Astrocyte of the spinal cord (primary cell): ENCODE data around the gene MPI.
A peak's percentile ranks its signal among the peaks of the same experiment; 100 is the strongest.

Experiments used
- DNase-seq: peaks from one replicate; pipeline ENCODE4 v3.0.0; 2011; ENCODE audit warnings: low read depth, low spot score
- H3K4me3 ChIP-seq: 2 replicates; pipeline ENCODE4 v1.5.1; 2011; ENCODE audit warnings: low read depth, mild to moderate bottlenecking, low read length, moderate library complexity
- in situ Hi-C: cut with HindIII; loops from 2 replicates; pipeline ENCODE4 v1.10.0; 2017; ENCODE audit warnings: low sequenced_read_pairs
- TF ChIP-seq, protein P1 (sequence below): IDR thresholded peaks from 2 replicates; pipeline ENCODE4 v1.5.1; 2012; ENCODE audit warnings: low read depth, mild to moderate bottlenecking, low read length, inconsistent platforms

The MPI gene

DNA sequence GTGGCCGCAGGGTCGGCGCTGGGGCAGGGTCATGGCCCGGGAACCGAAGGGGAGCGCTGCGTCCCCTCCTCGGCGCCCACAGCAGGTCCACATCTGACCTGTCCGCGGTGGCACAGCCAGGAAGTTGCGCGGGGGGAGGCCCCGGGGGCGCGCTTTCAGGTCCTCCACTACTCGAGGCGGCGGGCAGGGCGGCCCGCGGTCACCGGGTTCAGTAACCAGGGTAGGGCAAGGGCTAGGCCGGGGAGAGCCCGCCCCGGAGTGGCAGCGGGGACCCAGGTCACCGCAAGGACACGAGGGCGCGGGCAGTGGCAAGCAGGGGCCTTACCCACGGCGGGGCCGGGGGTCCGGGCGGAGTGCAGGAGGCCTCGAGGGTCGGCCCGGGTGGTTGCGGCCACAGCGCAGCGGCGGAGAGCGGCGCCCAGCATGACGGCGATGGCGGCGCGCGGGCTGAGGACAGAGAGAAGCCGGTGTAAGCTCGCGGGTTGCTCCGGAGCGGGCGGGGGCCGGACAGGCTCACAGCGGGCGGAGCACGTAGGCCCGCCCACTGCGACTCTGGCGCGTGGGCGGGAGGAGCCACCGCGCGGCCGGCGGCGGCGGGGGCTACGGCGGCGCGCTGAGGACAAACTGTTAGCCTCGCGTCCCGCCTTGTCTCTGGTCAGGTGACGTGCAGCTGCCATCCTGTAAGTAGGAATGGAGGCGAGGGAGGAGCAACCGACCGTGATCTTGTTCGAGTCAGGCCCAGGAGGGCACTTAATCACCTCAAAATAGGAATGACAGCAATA, 47.9 kb downstream of the MPI start, which contains the start of gene COX5A:
Gene COX5A (minus strand): TSS at position 484 of the 782 bp plus-strand sequence. CDS start 59 bp downstream, at position 425.
- TF ChIP-seq, protein P1, sequence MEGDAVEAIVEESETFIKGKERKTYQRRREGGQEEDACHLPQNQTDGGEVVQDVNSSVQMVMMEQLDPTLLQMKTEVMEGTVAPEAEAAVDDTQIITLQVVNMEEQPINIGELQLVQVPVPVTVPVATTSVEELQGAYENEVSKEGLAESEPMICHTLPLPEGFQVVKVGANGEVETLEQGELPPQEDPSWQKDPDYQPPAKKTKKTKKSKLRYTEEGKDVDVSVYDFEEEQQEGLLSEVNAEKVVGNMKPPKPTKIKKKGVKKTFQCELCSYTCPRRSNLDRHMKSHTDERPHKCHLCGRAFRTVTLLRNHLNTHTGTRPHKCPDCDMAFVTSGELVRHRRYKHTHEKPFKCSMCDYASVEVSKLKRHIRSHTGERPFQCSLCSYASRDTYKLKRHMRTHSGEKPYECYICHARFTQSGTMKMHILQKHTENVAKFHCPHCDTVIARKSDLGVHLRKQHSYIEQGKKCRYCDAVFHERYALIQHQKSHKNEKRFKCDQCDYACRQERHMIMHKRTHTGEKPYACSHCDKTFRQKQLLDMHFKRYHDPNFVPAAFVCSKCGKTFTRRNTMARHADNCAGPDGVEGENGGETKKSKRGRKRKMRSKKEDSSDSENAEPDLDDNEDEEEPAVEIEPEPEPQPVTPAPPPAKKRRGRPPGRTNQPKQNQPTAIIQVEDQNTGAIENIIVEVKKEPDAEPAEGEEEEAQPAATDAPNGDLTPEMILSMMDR = no peak
- peak within 1 kb of the TSS; percentile 71 for H3K4me3 ChIP-seq
- in situ Hi-C loops = no loop called here
- peak; percentile 98 for DNase-seq

DNA sequence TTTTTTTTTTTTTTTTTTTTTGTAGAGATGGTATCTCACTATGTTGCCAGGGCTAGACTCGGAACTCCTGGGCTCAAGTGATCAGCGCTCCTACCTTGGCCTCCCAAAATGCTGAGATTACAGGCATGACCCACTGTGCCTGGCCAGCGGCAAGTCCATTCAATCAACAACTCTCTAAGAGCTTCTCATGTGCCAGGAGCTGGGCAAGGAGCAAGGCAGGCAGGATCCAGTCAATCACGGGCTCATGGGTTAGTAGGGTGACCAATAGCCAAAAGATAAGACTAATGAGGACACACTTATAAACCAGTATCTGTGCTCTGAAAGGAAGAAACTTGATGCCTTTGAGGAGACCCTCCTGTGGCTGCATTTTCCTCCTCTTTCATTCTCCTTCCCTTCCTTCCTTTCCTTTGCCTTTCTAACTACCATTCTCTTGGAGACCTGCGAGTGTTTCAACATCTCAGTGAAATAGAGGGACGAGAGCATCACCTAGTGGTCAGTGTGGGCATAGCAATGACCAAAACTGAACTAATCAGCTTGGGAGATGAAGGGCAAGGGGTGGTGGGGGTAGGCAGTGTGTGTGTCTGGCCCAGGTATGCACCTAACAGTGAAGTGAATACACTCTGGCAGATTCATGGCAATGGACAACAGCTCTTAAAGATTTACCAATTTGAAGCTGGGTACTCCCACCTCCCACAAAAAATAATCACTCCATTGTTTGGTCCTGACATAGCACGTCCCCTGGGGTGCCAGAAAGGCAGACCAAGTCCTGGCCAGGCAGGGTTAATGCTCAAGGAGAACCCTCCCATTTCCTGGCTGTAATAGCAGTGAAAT, 60.5 kb downstream of the MPI start:
- no peak overlapping the region for H3K4me3 ChIP-seq
- in situ Hi-C loops = no loop called here
- TF ChIP-seq, protein P1 = peak; percentile 99
- peak; percentile 68 for DNase-seq

DNA sequence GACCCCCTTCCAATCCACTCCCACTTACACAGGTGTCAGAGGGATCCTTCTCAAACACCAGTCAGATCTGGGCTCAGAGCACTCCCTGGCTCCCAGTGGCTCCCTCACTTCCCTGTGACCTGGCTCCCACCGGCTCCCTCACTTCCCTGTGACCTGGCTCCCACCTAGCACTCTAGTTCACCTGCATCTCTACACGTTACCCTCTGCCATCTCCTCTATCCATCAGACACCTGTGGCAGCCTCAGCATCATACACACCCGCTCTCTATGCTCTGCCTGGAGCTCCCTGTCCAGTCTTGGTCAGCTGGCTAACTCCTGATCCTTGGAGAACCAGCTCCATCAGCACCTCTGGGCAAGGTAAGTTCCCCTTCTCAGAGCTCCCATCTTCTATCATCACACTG, 61.2 kb downstream of the MPI start:
- TF ChIP-seq, protein P1 = no peak
- no peak overlapping the region for H3K4me3 ChIP-seq
- in situ Hi-C loops = no loop called here
- DNase-seq = no peak
